GM21737 (cell line): ENCODE results near the gene DCP1B.

Experiments used
- ATAC-seq: cut with Tn5 transposase; IDR thresholded peaks from one replicate; pipeline ENCODE4 v1.9.1; 2021; ENCODE audit warnings: mild to moderate bottlenecking, moderate library complexity; ENCODE audit not compliant: unreplicated experiment

DCP1B gene

DNA sequence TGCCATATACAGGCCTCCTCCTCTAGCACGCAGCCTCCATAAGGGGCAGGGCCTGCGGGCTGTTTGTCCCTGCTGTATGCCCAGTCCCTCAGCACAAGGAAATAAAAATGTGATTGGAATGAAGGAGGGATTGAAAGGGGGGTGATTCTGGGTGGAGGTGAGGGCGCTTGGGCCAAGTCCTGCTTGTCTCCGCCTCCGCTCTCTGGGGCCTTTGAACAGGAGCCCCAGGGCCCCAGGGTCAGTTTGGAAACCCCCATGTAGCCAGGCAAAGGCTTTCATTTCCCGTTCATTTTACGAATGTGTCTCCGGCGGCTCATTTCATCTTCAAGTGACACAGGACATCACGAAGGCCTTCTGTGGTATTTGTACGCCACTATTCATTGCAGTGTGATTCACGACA, 81.3 kb downstream of the DCP1B start:
- no peak for ATAC-seq

DNA sequence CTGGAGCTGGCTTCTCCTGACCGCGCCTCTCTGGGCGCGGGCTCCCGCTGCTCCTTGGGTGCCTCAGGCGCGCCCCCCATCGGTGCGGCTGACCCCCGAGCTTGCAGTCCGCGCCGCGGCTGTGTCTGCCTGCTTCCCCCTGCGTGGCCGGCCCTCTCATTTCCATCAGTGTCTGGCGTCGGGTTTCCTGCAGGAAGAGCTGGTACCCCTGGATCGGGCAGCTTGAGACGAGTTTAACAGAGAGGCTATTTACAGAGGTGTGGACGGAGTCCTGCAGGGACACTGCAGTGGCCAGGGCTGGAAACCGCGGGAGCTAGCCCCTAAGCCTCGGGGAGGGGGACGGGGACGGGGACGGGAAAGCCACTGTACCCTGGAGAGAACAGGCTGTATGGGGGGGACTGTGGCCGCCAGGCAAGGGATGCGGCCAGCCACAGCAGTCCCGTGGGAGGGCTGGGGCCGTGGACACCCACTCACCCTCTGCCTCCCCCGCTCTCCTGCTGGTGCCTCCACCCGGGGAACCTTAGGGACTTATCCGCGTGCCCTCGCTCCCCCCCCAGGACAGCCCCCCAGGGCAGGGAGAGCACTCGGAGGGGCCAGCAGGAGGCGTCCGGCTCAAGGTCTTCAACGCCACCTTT, 82.1 kb downstream of the DCP1B start:
- no peak for ATAC-seq

- no peak for ATAC-seq
These were observed 83.3 kb downstream of the DCP1B start for GRCh38 chr12:1920971-1921370.

DNA sequence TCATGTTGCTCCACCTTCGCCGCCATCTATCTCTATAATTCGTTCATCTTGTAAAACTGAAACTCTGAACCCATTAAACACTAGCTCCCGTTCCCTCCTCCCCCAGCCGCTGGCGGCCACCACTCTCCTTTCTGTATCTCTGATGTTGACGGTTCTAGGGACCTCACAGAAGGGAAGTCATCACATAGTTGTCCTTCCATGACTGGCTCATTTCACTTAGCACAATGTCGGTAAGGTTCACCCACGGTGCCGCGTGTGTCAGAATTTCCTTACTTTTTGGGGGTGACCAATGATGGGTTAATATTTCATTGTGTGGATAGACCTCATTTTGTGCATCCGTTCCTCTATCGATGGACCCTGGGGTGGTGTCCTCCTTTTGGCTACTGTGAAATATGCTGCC, 83.8 kb downstream of the DCP1B start:
- no peak for ATAC-seq

GRCh38 chr12:1919763-1920162, 84.5 kb downstream of the DCP1B start:
- ATAC-seq: no peak

DNA sequence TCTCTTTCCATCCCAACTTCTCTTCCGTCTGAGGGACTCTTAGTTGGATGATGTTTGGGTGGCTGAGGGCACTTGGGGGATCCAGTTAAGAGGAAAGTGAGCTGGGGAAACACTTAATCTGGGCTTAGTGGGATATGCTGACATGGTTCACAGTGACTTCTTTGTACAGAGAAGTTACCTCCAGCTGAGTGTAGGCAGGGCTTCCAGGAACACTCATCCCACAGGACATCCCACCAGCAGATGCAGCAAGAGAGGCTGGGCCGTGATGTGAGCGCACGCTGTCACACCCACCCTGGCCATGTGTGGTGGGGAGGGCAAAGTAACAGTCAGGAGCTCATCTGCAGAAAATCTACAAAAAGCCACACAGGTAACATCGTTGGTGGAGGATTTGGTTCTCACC, 85.0 kb downstream of the DCP1B start:
- ATAC-seq: no peak

DNA sequence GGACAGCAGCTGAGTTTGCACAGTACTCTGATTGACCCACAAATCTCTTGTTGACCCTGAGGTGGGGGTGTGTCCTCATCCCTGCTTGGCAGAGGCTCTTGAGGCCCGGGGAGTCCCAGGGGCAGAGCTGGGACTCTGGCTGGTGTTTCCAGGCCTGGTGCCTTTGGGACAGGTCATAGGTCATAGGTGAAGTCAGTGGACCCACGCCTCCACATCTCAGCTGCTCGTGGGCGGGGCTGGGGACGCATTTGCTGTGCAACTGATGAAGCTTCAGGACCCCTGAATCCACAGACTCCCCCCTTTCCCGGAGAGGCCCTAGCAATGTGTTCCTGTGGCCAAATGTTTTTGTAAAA, 85.4 kb downstream of the DCP1B start:
- no peak for ATAC-seq

DNA sequence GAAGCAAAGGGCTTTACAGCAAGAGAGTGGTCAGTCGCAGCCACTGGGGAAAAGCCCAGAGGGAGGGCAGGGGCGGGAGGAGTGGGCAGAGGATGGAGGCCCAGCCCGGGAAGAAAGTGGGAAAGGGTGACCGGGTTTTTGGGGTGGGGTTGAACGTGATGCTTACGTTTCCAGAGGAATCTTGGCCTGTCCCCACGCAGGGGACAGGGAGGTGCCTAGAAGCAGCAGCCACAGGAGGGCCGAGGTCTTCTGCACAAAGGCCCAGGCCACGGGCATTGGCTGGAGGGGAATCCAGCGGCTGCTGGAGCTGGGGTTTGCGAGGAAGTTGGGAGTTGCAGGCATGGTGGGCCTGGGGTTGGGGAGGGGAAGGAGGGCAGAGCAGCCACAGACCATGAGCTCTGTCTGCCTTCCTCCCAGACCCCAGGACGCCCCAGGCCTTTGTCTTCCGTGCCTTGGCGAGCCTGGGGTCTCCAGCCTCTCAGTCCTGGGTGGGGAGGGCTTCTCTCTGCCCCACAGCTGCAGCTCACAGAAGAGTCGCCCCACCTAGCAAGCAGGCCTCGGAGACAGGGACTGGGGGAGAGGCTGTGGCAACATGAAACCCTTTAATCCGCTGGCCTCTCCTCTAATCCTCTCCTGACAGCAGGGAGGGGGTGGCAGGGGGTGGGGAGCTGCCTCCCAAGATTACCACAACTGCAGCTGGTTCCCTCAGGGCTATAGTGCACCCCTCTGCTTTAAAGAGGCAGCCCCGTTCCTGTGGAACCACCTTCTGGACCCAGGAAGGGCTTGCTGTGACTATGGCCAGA, 86.0 kb downstream of the DCP1B start, which contains the start of gene CACNA2D4:
CACNA2D4 (minus strand) TSS at position 572 of the 803 bp plus-strand sequence; CDS start at position 393, 179 bp downstream.
- ATAC-seq: no peak

DNA sequence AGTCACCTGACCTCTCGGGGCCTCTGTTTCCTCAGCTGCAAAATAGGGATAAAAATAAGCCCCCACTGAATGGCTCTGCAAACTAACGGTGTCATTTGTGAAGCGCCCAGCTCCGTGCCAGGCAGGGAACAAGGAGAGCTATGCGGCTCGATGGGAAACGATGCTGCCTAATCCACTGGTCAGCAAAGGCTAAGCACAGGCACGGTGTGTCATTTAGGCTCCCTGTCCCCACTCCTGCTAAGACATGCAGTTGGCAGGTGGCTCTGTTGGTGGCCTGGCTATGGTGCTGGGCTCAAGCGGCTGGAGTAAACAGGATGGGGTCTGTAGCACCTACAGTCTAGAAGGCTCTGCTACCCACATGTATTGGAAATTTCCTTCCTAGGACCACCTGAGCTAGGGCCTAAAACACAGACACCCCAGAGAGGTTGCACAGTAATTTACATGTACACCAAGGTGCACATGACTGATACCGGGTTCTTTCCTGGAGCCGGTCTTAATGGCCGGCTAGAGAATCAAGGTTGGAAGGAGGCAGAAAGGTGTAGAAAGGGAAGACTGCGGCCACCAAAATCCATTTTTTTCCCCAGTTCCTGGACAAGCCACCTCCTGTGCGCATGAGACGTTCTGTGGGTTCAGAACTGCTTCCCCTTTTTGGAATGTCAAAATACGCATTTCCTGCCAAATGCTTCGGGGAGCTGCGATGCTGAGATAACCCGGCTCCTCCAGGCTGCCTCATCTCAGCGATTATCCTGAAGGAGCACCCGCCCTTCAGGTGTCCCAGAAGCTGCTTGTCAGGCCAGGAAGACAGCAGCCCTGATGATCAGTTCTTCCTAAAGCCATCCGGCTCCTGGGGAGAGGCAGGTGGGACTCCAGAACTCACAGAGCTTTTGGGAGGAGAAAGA, 86.8 kb downstream of the DCP1B start:
- ATAC-seq: no peak

GRCh38 chr12:1916371-1917171, 87.7 kb downstream of the DCP1B start:
- no peak for ATAC-seq

- no peak for ATAC-seq
These were observed 88.9 kb downstream of the DCP1B start for GRCh38 chr12:1915082-1915968.

- no peak for ATAC-seq
These were observed 89.9 kb downstream of the DCP1B start for GRCh38 chr12:1914114-1914911.

DNA sequence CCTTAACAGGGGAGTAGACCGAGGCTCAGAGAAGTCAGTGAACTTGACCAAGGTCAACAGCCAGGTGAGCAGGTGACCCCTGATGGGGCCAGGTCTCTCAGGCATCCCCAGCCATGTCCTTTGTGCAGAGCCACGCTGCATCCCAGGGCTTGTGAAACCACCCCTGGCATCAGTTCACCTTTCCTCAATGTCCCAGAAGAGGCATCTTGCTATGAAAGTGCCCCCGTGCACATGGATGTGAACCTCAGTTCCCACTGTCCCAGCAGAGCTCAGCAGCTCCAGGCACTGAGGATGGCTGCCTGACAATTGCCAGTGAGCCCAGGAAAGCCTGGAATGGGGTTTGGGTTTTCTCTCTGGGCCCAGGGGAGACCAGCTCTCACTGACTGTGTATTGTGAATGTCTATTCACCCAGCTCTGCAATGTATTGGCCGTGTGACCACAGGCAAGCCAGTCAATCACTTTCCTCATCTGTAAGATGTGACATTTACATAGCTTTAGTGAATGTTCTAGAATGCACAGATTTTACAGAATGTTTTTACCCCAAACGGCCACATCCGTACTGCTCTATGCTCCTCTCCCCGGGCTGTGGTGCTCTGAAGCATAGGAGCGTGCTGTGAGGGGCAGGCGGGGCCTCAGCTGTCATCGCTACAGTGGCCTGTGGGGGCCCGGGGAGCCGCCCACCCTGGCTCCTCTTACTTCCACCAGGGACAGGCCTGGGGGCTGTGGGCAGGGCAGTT, 90.7 kb downstream of the DCP1B start:
- ATAC-seq: no peak

GRCh38 chr12:1912580-1913376, 91.5 kb downstream of the DCP1B start:
- ATAC-seq: no peak

GRCh38 chr12:1911598-1912575, 92.4 kb downstream of the DCP1B start:
- ATAC-seq: no peak

DNA sequence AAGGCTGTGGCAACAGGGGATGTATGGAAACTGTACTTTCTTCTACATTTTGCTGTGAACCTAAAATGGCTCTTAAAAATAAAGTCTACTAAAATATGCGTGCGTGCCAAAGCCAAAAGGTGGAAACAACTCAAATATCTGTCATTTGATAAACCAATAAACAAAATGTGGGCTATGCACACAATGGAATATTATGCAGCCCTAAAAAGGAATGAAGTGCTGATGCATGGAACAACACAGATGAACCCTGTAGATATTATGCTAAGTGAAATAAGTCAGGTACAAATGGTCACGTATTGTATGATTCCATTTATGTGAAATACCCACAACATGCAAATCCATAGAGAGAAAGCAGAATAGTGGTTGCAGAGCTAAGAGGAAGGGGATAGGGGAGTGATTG, 93.8 kb downstream of the DCP1B start:
- no peak for ATAC-seq
